NCI-H510A treated with DMSO at 0.1 percent for 48 hours (cell line): ENCODE data around the gene CEP68.
A peak's percentile ranks its signal among the peaks of the same experiment; 100 is the strongest.

Experiments
- DNase-seq: peaks from one replicate; lab custom pipeline; 2025; lab: John Stamatoyannopoulos, UW

The CEP68 gene

DNA sequence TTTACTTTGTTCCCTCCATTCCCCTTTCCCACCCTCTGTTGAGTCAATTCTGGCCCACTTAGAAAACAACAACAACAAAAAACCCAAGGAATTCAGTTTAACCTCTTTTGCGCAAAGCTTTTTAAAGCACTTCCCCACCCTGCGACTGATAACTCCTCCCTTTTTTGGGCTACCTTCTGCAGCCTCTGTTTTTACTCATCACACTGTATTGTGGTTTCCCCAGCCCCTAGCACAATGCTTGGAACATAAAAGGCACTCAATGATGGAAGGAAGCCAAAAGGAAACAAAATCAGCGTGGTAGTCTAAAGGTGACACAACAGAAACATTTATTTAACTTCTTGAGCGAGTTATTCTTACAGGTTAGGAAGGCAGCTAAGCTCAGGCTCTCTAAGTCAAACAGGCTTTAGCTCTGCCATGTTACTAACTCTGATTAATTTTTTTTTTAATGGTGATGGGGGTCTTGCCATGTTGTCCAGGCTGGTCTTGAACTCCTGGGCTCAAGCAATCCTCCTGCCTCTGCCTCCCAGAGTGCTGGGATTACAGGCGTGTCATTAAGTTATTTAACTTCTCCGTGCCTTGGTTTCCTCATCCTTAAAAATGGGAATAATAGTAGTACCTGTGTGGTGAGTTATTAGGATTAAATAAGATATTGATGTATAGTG is 1.3 kb downstream of the CEP68 start:
- DNase-seq, result peak; percentile 40

DNA sequence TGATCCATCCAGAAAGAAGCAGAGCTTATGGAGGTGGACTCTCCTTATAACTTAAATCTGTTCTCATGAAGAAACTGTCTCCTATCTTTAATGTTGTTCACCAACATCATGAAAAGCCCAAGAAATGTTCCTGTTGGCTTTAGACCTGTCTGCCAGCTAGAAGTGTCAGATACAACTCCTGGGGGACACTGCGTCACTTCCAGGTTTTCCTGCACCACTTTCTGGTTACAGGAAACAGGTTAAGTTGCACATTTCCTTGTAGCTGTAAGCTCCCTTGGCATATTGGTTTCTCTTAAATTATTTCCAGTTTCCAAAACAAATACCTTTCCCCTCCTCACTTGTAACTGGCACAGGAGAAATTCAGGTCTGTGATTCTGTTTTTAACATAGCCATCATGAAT is 2.9 kb downstream of the CEP68 start:
- DNase-seq, result no peak

DNA sequence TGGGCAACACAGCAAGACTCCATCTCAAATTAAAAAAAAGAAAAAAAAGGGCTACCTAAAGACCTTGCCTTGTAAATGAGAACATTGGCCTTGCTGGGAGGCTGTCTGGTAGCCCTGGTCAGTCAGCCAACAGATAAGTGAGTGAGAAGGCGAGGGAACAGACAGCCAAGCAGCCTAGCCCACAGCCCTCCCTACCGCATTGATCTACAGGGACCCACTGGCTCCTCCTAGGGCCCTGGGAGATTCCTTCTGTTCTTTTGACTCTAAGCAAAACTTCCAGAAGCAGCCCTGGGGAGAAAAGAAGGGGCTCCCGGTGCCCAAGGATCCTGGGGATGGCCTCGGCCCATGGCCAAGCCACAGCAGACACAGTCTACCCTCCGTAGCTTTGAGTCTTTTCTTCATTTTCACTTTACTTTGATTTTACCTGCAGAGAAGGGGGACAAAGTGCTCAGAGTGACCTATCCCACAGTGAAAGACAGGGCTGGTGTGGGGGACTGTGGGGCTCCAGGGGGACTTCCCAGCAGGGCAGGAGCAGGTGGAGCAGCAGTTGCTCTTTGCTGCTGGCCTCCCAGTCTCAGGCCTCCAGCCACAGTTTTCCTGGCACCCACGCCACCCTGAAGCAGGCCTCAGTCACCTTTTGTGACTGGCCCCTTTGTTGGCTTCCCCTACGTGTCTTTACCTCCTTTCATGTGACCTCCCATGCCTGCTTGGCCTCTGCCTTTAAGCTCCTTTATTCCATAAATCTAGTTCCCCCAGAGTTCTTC is 5.1 kb downstream of the CEP68 start:
- DNase-seq, result no peak

DNA sequence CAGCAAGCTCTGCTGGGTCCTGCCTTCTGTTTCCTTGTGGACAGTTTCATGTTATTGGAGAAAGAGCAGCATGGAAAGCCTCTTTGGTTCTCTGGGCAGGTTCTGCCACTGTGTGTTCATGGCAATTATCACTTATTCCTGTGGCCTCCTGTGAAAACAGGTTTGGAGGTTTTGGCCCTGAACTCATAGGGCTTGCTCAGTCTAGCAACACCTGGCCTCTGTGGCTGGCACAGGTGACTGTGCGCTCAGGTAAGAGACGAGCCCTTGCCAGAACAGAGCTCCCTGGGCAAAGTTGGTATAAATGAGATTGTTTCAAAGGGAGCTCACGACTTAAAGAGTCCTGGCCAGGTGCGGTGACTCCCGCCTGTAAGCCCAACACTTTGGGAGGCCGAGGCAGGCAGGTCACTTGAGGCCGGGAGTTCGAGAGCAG is 5.7 kb downstream of the CEP68 start:
- no peak for DNase-seq

DNA sequence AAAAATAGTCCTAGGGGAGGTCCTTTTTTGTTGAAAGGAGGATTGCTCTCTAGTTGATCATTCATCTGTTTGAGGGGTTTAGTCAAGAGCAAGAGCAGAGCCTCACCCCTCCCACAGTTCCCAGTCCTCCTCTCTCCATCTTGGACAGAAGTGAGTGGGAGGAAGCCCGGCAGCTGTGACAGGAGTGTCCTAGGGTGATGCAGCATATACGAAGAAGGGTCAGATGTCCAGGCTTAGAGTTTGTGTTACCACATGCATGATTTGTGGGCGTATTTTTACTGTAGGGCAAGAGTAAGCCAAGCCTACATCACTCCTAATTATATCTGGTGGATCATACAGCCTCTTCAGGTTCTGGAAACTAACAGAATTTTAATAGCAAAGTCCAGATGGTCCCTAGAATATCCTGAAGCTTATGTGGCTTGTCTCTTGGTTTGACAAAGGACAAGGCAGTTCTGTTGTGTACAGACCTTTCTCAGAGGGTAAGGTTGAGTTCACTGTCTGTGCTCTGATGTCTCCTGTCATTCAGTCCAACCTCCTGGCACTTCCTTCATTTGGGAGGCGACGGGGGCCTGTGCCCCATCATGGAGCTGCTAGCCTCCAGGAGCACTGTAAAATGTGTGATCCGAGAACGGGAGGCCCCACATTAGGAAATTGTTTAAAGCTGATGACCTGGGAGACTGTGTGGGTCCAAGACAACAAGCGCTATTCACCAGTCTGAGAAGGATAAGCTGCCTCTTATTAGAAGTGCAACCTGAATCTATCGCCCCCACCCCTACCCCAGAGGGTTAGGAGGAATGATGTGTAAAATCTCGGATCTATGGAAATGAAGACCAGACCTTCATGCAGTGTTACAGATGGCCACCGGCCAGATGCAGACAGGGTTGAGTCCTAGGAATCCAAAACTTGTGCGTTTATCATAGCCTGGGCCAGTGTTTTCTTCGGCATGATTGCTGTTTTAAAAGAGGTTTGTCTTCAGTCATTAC is 6.9 kb downstream of the CEP68 start:
- no peak for DNase-seq

DNA sequence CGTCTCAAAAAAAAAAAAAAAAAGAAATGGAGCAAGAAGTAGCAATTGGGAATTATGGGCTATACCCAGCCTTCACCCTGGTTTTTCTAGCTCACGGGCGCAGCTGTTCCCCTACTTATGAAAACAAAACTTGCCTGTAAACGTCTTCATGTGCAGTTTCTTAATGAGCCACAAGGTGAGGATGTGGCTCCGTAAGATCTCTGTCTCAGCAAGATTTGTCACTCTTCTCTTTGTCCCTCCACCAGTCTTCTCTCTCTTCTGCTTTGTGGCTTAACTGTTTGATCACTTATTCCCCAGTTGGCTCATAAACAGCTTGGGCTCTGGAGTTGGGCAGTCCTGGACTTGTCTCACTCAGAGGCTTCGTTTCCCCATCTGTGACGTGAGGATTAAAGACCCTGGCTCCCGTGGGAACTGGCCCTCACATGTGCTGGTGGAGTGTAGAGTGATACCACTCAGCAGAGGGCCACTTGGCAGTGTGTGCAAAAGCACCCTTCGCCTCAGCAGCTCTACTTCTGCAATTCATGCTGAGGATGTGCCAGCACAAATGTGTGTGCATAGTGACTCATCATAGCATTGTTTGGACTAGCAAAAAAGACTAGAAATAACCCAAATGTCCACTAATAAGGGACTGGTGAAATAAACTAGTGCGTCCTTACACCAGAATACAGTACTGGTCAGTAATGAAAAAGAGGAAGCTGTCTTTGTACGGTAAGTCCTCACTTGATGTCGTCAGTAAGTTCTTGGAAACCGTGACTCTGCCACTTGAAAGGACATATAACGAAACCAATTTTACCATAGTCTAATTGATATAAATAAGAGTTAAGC is 8.7 kb downstream of the CEP68 start:
- DNase-seq, result peak; percentile 19

GRCh38 chr2:65067806-65068553 is 11.8 kb downstream of the CEP68 start:
- no peak for DNase-seq

GRCh38 chr2:65069439-65069824 is 13.2 kb downstream of the CEP68 start:
- no peak for DNase-seq

DNA sequence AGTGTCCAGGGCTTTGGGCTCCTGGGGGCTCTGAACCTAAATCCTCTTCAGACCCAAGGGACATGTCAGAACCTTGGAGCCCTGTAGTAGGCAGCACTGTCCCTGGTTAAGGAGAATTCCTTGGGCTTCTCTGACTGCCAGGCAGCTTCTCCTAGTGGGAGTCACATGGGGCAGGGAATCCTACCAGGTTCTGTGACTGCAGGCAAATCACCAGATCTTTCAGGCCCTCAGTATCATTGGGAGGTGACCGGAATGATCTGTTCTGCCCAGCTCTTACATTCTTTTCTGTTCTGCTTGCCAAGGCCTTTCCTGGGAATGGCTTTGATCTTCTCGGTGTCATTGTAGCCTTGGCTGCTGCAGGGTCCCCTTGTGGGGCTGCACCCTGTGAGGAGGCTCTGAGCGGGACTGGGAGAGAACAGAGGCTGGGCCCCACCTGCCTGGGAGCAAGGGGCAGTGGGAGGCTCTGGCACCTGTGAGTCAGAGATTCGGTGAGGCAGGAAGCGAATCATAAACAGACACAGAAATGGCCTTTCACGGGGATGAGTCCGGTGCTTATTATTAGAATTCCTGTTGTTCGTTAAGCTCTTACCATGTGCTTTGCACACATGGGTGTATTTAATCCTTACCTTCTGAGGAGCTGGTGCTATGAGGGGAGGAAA is 14.1 kb downstream of the CEP68 start:
- no peak for DNase-seq

DNA sequence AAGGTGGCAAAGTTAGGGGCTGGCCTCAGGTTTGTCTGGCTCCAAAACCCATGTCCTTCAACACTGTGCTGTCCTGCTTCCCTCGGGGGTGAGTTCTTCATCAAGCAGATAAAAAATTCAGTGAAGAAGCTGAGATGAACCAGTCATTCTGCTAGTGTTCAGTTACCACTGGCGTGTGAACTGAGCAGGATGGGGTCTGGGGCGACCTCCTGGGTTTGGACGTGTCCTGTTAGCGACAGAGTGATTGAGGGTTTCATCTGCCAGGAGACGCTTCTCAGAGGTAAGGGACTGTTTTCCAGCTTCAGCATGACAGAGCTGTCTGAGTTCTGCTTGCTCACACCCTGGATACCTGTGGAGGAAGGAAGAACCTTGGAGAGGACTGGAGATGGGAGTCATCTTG is 14.6 kb downstream of the CEP68 start:
- no peak for DNase-seq

GRCh38 chr2:65071499-65072180 is 15.4 kb downstream of the CEP68 start:
- no peak for DNase-seq

- no peak for DNase-seq
These were observed 16.2 kb downstream of the CEP68 start for GRCh38 chr2:65072181-65072970.

GRCh38 chr2:65073879-65074565 is 17.8 kb downstream of the CEP68 start:
- no peak for DNase-seq

DNA sequence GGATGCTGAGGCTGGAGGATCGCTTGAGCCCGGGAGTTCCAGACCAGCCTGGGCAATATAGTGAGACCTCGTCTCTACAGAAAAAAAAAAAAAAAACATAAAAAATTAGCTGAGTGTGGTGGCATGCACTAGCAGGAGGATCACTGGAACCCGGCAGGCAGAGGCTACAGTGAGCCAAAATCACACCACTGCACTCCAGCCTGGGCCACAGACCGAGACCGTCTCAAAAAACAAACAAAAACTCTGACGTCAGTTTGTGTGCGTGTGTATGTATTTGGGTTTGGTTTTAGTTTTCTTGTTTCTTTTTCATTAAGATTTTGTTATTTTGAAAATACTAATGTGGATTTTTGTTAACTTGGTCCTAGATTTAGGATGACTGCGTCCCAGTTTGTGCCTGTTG is 19.0 kb downstream of the CEP68 start:
- DNase-seq, result no peak

- no peak for DNase-seq
These were observed 19.6 kb downstream of the CEP68 start for GRCh38 chr2:65075605-65076344.

- DNase-seq, result no peak
These were observed 20.1 kb downstream of the CEP68 start for GRCh38 chr2:65076345-65076710.

DNA sequence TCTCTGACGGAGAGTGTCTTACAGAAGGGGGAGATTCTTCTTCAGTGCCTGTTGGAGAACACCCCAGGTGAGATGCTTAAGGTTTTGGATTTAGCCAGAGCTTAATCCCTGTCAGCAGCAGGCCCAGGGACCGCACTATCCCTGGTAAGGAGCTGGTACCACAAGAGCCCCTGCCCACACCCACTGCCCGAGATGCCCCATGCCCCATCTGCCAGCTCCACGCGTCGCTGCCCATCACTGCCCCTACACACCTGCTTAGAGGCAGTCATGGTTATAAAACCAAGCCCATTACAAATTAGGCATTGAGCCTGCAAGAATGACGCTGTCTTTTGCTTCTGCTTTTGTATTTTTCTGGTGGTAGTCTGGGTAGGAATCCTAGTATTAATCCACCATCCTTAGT is 21.7 kb downstream of the CEP68 start:
- no peak for DNase-seq

DNA sequence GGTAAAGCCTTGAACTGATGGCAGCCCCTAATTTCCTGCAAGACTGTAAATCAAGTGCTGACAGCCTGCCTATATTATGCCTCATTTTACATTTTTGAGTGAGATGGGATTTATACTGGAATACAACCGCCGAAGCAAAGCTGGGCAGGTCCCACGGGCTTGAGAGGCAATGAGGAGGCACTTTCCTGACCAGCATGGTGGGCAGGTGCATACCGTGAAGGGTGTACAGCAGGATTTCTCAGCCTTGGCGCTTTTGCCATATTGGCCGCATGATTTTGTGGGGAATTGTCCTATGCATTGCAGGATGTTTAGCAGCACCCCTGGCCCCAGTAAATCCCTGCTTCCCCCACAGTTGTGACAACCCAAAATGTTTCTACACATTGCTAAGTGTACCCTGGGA is 22.8 kb downstream of the CEP68 start:
- no peak for DNase-seq
